Neural cell (in vitro differentiated cells): ENCODE data around the gene UBE2QL1. TPM values are rescaled to one million over a fixed set of nuclear protein-coding genes. Genes with fewer than 3 reads are reported as not detected.

ENCODE experiments used
- H2AFZ ChIP-seq: fragments of 200-600, 300-800 bp; sonication (generic), shearing (Covaris generic); 2 replicates; pipeline ENCODE4 v1.6.0; 2014; ENCODE audit warnings: low read depth, mild to moderate bottlenecking, antibody characterized with exemption, low read length, moderate library complexity
- H3F3A ChIP-seq: fragments of 200-600 bp; shearing (Covaris generic); 2 replicates; pipeline ENCODE4 v1.6.1; 2016; ENCODE audit warnings: mild to moderate bottlenecking, moderate library complexity, mixed read lengths, antibody characterized with exemption, low read length; ENCODE audit not compliant: insufficient read depth, poor library complexity, severe bottlenecking
- H3K27ac ChIP-seq: fragments of 200-600, 300-800 bp; sonication (generic), shearing (Covaris generic); 2 replicates; pipeline ENCODE4 v1.5.1; 2014; ENCODE audit warnings: mild to moderate bottlenecking, low read length, moderate library complexity
- H3K27me3 ChIP-seq: fragments of 300-800, 200-600 bp; sonication (generic), shearing (Covaris generic); 2 replicates; pipeline ENCODE4 v1.6.0; 2014; ENCODE audit warnings: mild to moderate bottlenecking, low read depth, low read length, moderate library complexity; ENCODE audit not compliant: insufficient read depth
- H3K36me3 ChIP-seq: fragments of 300-800, 200-600 bp; sonication (generic), shearing (Covaris generic); 2 replicates; pipeline ENCODE4 v1.5.1; 2014; ENCODE audit warnings: mild to moderate bottlenecking, antibody characterized with exemption, low read length, moderate library complexity; ENCODE audit not compliant: insufficient read depth
- H3K4me2 ChIP-seq: fragments of 300-800, 200-600 bp; sonication (generic), shearing (Covaris generic); 2 replicates; pipeline ENCODE4 v1.6.0; 2014; ENCODE audit warnings: mild to moderate bottlenecking, low read length
- H3K4me3 ChIP-seq: fragments of 300-800, 200-600 bp; sonication (generic), shearing (Covaris generic); 2 replicates; pipeline ENCODE4 v1.5.1; 2014; ENCODE audit warnings: mild to moderate bottlenecking, low read length, moderate library complexity
- H3K79me2 ChIP-seq: fragments of 200-600 bp; shearing (Covaris generic); replicated peaks from 2 replicates; pipeline ENCODE4 v1.6.0; 2014; ENCODE audit warnings: mild to moderate bottlenecking, low read length, moderate library complexity; ENCODE audit not compliant: insufficient read depth
- H3K9ac ChIP-seq: fragments of 300-800, 200-600 bp; sonication (generic), shearing (Covaris generic); 2 replicates; pipeline ENCODE4 v1.6.1; 2016; ENCODE audit warnings: mild to moderate bottlenecking, low read length, mixed read lengths
- H3K9me2 ChIP-seq: fragments of 200-600 bp; shearing (Covaris generic); 2 replicates; pipeline ENCODE4 v1.6.1; 2016; ENCODE audit warnings: mild to moderate bottlenecking, low read length, mixed read lengths; ENCODE audit not compliant: insufficient read depth
- H3K9me3 ChIP-seq: fragments of 200-600, 300-800 bp; sonication (generic), shearing (Covaris generic); 2 replicates; pipeline ENCODE4 v1.6.1; 2016; ENCODE audit warnings: mild to moderate bottlenecking, mixed run types, low read length, moderate library complexity, mixed read lengths
- H4K20me1 ChIP-seq: fragments of 200-600 bp; shearing (Covaris generic); 2 replicates; pipeline ENCODE4 v1.6.1; 2016; ENCODE audit warnings: mild to moderate bottlenecking, mixed run types; ENCODE audit not compliant: insufficient read depth
- EP300 ChIP-seq: fragments of 450-650 bp; conservative IDR thresholded peaks from 2 replicates; pipeline ENCODE4 v1.6.1; 2014; ENCODE audit warnings: antibody characterized with exemption, mild to moderate bottlenecking, moderate library complexity; ENCODE audit not compliant: poor library complexity, severe bottlenecking
- EZH2 ChIP-seq: fragments of 200-600, 300-800 bp; shearing (Covaris generic), sonication (generic); IDR thresholded peaks from 2 replicates; pipeline ENCODE4 v1.6.1; 2014; ENCODE audit warnings: antibody characterized with exemption, low read length, borderline replicate concordance, mild to moderate bottlenecking; ENCODE audit not compliant: insufficient read depth, poor library complexity, severe bottlenecking
- MXI1 ChIP-seq: fragments of 450-650 bp; conservative IDR thresholded peaks from 2 replicates; pipeline ENCODE4 v1.6.1; 2014; ENCODE audit warnings: antibody characterized with exemption, mild to moderate bottlenecking; ENCODE audit not compliant: poor library complexity, severe bottlenecking
- POLR2AphosphoS5 ChIP-seq: IDR thresholded peaks from 2 replicates; pipeline ENCODE4 v1.6.1; 2012
- RAD21 ChIP-seq: fragments of 450-650 bp; conservative IDR thresholded peaks from 2 replicates; pipeline ENCODE4 v1.6.1; 2014; ENCODE audit warnings: antibody characterized with exemption, mild to moderate bottlenecking, moderate library complexity
- SMC3 ChIP-seq: fragments of 450-650 bp; conservative IDR thresholded peaks from 2 replicates; pipeline ENCODE4 v1.6.1; 2014; ENCODE audit warnings: antibody characterized with exemption, mild to moderate bottlenecking, moderate library complexity; ENCODE audit not compliant: poor library complexity
- TAF1 ChIP-seq: IDR thresholded peaks from 2 replicates; pipeline ENCODE4 v1.6.1; 2012; ENCODE audit warnings: low read depth
- polyA plus RNA-seq: library from polyadenylated mRNA; depleted of rRNA; stranded (reverse); fragments of >200 nt; gene quantifications from 2 replicates; pipeline ENCODE4 v1.2.3, GENCODE V29; 2014
- TF ChIP-seq, protein P1 (sequence below): IDR thresholded peaks from 2 replicates; pipeline ENCODE4 v1.6.1; 2012; ENCODE audit warnings: borderline replicate concordance
- TF ChIP-seq, protein P2 (sequence below): fragments of 450-650 bp; IDR thresholded peaks from 2 replicates; pipeline ENCODE4 v1.5.1; 2014; ENCODE audit warnings: antibody characterized with exemption, mild to moderate bottlenecking, moderate library complexity; ENCODE audit not compliant: poor library complexity, severe bottlenecking

The UBE2QL1 gene
- polyA plus RNA-seq, 1 donor from 2014 or later = 13.8 TPM

GRCh38 chr5:6497262-6497661, 48.6 kb downstream of the UBE2QL1 start:
- Histone ChIP-seq H2AFZ (no peak overlapping the region), H3K79me2 (no peaks in the 10 kb centered on the region), H3K9me2 (no peaks in the 10 kb centered on the region), H3K36me3 (peaks cover 7% of the 10 kb centered on the region), H3K27me3 (no peaks in the 10 kb centered on the region), H4K20me1 (no peaks in the 10 kb centered on the region), H3K4me2 (no peak overlapping the region), H3K4me3 (no peak overlapping the region), H3K27ac (no peak overlapping the region), H3K9me3 (no peaks in the 10 kb centered on the region), H3K9ac (no peak overlapping the region), H3F3A (no peaks in the 10 kb centered on the region)
- TF ChIP-seq, protein P1, sequence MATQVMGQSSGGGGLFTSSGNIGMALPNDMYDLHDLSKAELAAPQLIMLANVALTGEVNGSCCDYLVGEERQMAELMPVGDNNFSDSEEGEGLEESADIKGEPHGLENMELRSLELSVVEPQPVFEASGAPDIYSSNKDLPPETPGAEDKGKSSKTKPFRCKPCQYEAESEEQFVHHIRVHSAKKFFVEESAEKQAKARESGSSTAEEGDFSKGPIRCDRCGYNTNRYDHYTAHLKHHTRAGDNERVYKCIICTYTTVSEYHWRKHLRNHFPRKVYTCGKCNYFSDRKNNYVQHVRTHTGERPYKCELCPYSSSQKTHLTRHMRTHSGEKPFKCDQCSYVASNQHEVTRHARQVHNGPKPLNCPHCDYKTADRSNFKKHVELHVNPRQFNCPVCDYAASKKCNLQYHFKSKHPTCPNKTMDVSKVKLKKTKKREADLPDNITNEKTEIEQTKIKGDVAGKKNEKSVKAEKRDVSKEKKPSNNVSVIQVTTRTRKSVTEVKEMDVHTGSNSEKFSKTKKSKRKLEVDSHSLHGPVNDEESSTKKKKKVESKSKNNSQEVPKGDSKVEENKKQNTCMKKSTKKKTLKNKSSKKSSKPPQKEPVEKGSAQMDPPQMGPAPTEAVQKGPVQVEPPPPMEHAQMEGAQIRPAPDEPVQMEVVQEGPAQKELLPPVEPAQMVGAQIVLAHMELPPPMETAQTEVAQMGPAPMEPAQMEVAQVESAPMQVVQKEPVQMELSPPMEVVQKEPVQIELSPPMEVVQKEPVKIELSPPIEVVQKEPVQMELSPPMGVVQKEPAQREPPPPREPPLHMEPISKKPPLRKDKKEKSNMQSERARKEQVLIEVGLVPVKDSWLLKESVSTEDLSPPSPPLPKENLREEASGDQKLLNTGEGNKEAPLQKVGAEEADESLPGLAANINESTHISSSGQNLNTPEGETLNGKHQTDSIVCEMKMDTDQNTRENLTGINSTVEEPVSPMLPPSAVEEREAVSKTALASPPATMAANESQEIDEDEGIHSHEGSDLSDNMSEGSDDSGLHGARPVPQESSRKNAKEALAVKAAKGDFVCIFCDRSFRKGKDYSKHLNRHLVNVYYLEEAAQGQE = no peak
- TF ChIP-seq MXI1 = no peak
- TF ChIP-seq RAD21 = no peak
- no peak for TF ChIP-seq POLR2AphosphoS5
- TF ChIP-seq, protein P2, sequence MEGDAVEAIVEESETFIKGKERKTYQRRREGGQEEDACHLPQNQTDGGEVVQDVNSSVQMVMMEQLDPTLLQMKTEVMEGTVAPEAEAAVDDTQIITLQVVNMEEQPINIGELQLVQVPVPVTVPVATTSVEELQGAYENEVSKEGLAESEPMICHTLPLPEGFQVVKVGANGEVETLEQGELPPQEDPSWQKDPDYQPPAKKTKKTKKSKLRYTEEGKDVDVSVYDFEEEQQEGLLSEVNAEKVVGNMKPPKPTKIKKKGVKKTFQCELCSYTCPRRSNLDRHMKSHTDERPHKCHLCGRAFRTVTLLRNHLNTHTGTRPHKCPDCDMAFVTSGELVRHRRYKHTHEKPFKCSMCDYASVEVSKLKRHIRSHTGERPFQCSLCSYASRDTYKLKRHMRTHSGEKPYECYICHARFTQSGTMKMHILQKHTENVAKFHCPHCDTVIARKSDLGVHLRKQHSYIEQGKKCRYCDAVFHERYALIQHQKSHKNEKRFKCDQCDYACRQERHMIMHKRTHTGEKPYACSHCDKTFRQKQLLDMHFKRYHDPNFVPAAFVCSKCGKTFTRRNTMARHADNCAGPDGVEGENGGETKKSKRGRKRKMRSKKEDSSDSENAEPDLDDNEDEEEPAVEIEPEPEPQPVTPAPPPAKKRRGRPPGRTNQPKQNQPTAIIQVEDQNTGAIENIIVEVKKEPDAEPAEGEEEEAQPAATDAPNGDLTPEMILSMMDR = no peak
- TF ChIP-seq TAF1 = no peak
- no peak for TF ChIP-seq SMC3
- no peak for TF ChIP-seq EP300
- no peak for TF ChIP-seq EZH2

- H3K36me3 ChIP-seq = no peaks in the 10 kb centered on the region
- H4K20me1 ChIP-seq = no peaks in the 10 kb centered on the region
- no peaks in the 10 kb centered on the region for H3K79me2 ChIP-seq
- no peaks in the 10 kb centered on the region for H3K9me2 ChIP-seq
- no peaks in the 10 kb centered on the region for H3F3A ChIP-seq
- no peaks in the 10 kb centered on the region for H3K9me3 ChIP-seq
- no peak overlapping the region for H3K9ac ChIP-seq
- no peak overlapping the region for H3K27ac ChIP-seq
- H3K27me3 ChIP-seq = no peaks in the 10 kb centered on the region
- TF ChIP-seq POLR2AphosphoS5 = no peak
- no peak for TF ChIP-seq MXI1
- TF ChIP-seq EP300 = no peak
- no peak for TF ChIP-seq EZH2
- TF ChIP-seq, protein P1 = no peak
- TF ChIP-seq, protein P2 = no peak
- no peak for TF ChIP-seq TAF1
- no peak for TF ChIP-seq SMC3
- no peak for TF ChIP-seq RAD21
- H3K4me2 ChIP-seq = no peak overlapping the region
- no peak overlapping the region for H2AFZ ChIP-seq
- no peak overlapping the region for H3K4me3 ChIP-seq
Measured at GRCh38 chr5:6498968-6499367, 50.3 kb downstream of the UBE2QL1 start.
